Measurements from ENCODE around the gene CLDN22.

Gene CLDN22

GRCh38 chr4:183318656-183319055 lies 1.4 kb downstream of the CLDN22 start:
- DNase-seq, result no peak

GRCh38 chr4:183314806-183315205 lies 5.3 kb downstream of the CLDN22 start:
- no peak for DNase-seq

- no peak for DNase-seq
Measured at GRCh38 chr4:183314336-183314735, 5.7 kb downstream of the CLDN22 start.

GRCh38 chr4:183312841-183313240 lies 7.2 kb downstream of the CLDN22 start:
- DNase-seq, result no peak

GRCh38 chr4:183306811-183307210 lies 13.3 kb downstream of the CLDN22 start:
- DNase-seq, result no peak

- no peak for DNase-seq
Measured at GRCh38 chr4:183304538-183304937, 15.5 kb downstream of the CLDN22 start.

GRCh38 chr4:183304067-183304466 lies 16.0 kb downstream of the CLDN22 start:
- DNase-seq, result no peak

GRCh38 chr4:183303301-183303700 lies 16.8 kb downstream of the CLDN22 start:
- no peak for DNase-seq

- no peak for DNase-seq
Measured at GRCh38 chr4:183300655-183301054, 19.4 kb downstream of the CLDN22 start.

GRCh38 chr4:183300070-183300469 lies 20.0 kb downstream of the CLDN22 start:
- no peak for DNase-seq

GRCh38 chr4:183299464-183299863 lies 20.6 kb downstream of the CLDN22 start:
- no peak for DNase-seq

- DNase-seq, result no peak
Measured at GRCh38 chr4:183297675-183298074, 22.4 kb downstream of the CLDN22 start.

- no peak for DNase-seq
Measured at GRCh38 chr4:183295711-183296110, 24.4 kb downstream of the CLDN22 start.

GRCh38 chr4:183291070-183291469 lies 29.0 kb downstream of the CLDN22 start:
- no peak for DNase-seq

- DNase-seq, result no peak
Measured at GRCh38 chr4:183289688-183290087, 30.4 kb downstream of the CLDN22 start.

- DNase-seq, result no peak
Measured at GRCh38 chr4:183288955-183289354, 31.1 kb downstream of the CLDN22 start.

GRCh38 chr4:183287677-183288076 lies 32.4 kb downstream of the CLDN22 start:
- no peak for DNase-seq

- DNase-seq, result no peak
Measured at GRCh38 chr4:183287309-183287659, 32.8 kb downstream of the CLDN22 start.

GRCh38 chr4:183286590-183287308 lies 33.3 kb downstream of the CLDN22 start:
- no peak for DNase-seq

GRCh38 chr4:183285886-183286285 lies 34.2 kb downstream of the CLDN22 start:
- DNase-seq, result no peak

GRCh38 chr4:183284965-183285364 lies 35.1 kb downstream of the CLDN22 start:
- no peak for DNase-seq

- DNase-seq, result no peak
Measured at GRCh38 chr4:183284258-183284785, 35.8 kb downstream of the CLDN22 start.

- no peak for DNase-seq
Measured at GRCh38 chr4:183276106-183276505, 44.0 kb downstream of the CLDN22 start.

GRCh38 chr4:183272384-183272783 lies 47.7 kb downstream of the CLDN22 start:
- no peak for DNase-seq

- DNase-seq, result no peak
Measured at GRCh38 chr4:183268556-183268955, 51.5 kb downstream of the CLDN22 start.

Data from activated effector memory CD4-positive, alpha-beta T cell treated with Interleukin-2 at 50 U/mL for 16 hours (primary cell).